H1 (cell line): ENCODE measurements around the gene TEKT1. TPM values are rescaled to one million over a fixed set of nuclear protein-coding genes. Genes with fewer than 3 reads are reported as not detected.

Experiments used
- CTCF ChIA-PET: fragments of 300-600 bp; sonication (Branson Sonifier 250); formaldehyde crosslinking; loops from one replicate; lab custom pipeline; 2021; ENCODE audit not compliant: partially characterized antibody; lab: Charles Lee
- POLR2A ChIA-PET: fragments of 300-600 bp; sonication (Branson Sonifier 250); formaldehyde crosslinking; loops from one replicate; lab custom pipeline; 2021; ENCODE audit warnings: inconsistent platforms; ENCODE audit not compliant: partially characterized antibody; lab: Charles Lee
- DNase-seq, 2 experiments: peaks; one replicate each; pipeline versions ENCODE4 v3.0.0 to v3.0.0-alpha.2; 2010 to 2022; ENCODE audit warnings: low spot score in 2 of 2, low read depth in 1 of 2, mixed read lengths in 1 of 2
- FAIRE-seq: peaks from 2 replicates; lab custom pipeline; 2011; peaks lifted over from hg19 to GRCh38; lab: Jason Lieb, UNC
- H2AFZ ChIP-seq: 2 replicates; pipeline ENCODE4 v1.8.1; 2012; ENCODE audit warnings: low read length, inconsistent platforms
- H2AK5ac ChIP-seq: 2 replicates; pipeline ENCODE4 v1.6.1; 2013; ENCODE audit warnings: low read depth, low read length
- H2BK120ac ChIP-seq: replicated peaks from 2 replicates; pipeline ENCODE3; 2013; ENCODE audit warnings: low read depth, low read length, inconsistent platforms
- H2BK12ac ChIP-seq: 2 replicates; pipeline ENCODE4 v1.6.1; 2013; ENCODE audit warnings: low read depth, low read length
- H2BK15ac ChIP-seq: 2 replicates; pipeline ENCODE4 v1.6.1; 2013; ENCODE audit warnings: low read length
- H2BK20ac ChIP-seq: 2 replicates; pipeline ENCODE4 v1.6.1; 2013; ENCODE audit warnings: low read length
- H2BK5ac ChIP-seq: 2 replicates; pipeline ENCODE4 v1.6.1; 2013; ENCODE audit warnings: low read depth, low read length
- H3K14ac ChIP-seq: 2 replicates; pipeline ENCODE4 v1.6.1; 2013; ENCODE audit warnings: inconsistent platforms; ENCODE audit not compliant: insufficient read length
- H3K18ac ChIP-seq: 2 replicates; pipeline ENCODE4 v1.6.1; 2013; ENCODE audit warnings: low read length; ENCODE audit errors: extremely low read depth
- H3K23ac ChIP-seq: 2 replicates; pipeline ENCODE4 v1.6.1; 2013; ENCODE audit warnings: inconsistent platforms; ENCODE audit not compliant: insufficient read length
- H3K23me2 ChIP-seq: 2 replicates; pipeline ENCODE4 v1.6.1; 2013; ENCODE audit warnings: low read depth, low read length
- H3K27ac ChIP-seq: 2 replicates; pipeline ENCODE4 v1.6.1; 2011; ENCODE audit warnings: low read depth, low read length, inconsistent platforms
- H3K27me3 ChIP-seq, 4 experiments: replicated peaks in 1 of 4; 1 replicate in 1 of 4; 2 replicates in 3 of 4; pipeline versions ENCODE4 v1.6.1 to v1.8.1; 2011 to 2013; ENCODE audit warnings: low read length in 3 of 4, mild to moderate bottlenecking in 3 of 4, inconsistent platforms in 2 of 4, mixed read lengths in 2 of 4, moderate library complexity in 1 of 4; ENCODE audit not compliant: control insufficient read depth in 3 of 4, insufficient read depth in 3 of 4; ENCODE audit errors: extremely low read depth in 1 of 4
- H3K36me3 ChIP-seq, 4 experiments: 2 replicates each; pipeline versions ENCODE4 v1.6.1 to v1.8.1; 2011 to 2013; ENCODE audit warnings: mild to moderate bottlenecking in 4 of 4, low read length in 3 of 4, moderate library complexity in 2 of 4, control low read depth in 1 of 4, inconsistent platforms in 1 of 4; ENCODE audit not compliant: insufficient read depth in 4 of 4, control insufficient read depth in 2 of 4
- H3K4ac ChIP-seq: replicated peaks from 2 replicates; pipeline ENCODE3; 2013; ENCODE audit warnings: low read length, low read depth, mixed read lengths, inconsistent platforms; ENCODE audit not compliant: insufficient read length
- H3K4me1 ChIP-seq, 4 experiments: replicated peaks in 1 of 4; 1 replicate in 1 of 4; 2 replicates in 3 of 4; pipeline versions ENCODE4 v1.6.1 to v1.8.1; 2011 to 2013; ENCODE audit warnings: low read length in 3 of 4, inconsistent platforms in 2 of 4, mixed read lengths in 1 of 4; ENCODE audit not compliant: insufficient read depth in 4 of 4, control insufficient read depth in 3 of 4
- H3K4me2 ChIP-seq, 2 experiments: 2 replicates each; pipeline versions ENCODE4 v1.6.1 to v1.8.1; 2011 to 2013; ENCODE audit warnings: low read depth in 2 of 2, low read length in 2 of 2, control low read depth in 1 of 2, inconsistent platforms in 1 of 2, mild to moderate bottlenecking in 1 of 2; ENCODE audit not compliant: insufficient read depth in 1 of 2
- H3K4me3 ChIP-seq, 4 experiments: fragments of 200-600, 300-600 bp in 1 of 4; sonication (generic), shearing (Covaris generic), sonication (Bioruptor Twin) in 1 of 4; 2 replicates each; pipeline versions ENCODE4 v1.5.1 to v1.8.1; 2011 to 2016; ENCODE audit warnings: low read length in 4 of 4, low read depth in 3 of 4, control low read depth in 2 of 4, inconsistent platforms in 2 of 4, mild to moderate bottlenecking in 2 of 4, mixed read lengths in 1 of 4, moderate library complexity in 1 of 4; ENCODE audit not compliant: insufficient read depth in 2 of 4; ENCODE audit errors: extremely low read depth in 1 of 4
- H3K56ac ChIP-seq: replicated peaks from 2 replicates; pipeline ENCODE3; 2013; ENCODE audit warnings: low read depth, mild to moderate bottlenecking, mixed read lengths, low read length, inconsistent platforms; ENCODE audit not compliant: insufficient read length
- H3K79me1 ChIP-seq: 2 replicates; pipeline ENCODE4 v1.6.1; 2013; ENCODE audit warnings: low read depth, low read length, control low read depth
- H3K79me2 ChIP-seq, 2 experiments: 2 replicates each; pipeline versions ENCODE4 v1.6.1 to v1.8.1; 2012 to 2013; ENCODE audit warnings: low read length in 2 of 2, mild to moderate bottlenecking in 2 of 2, inconsistent platforms in 1 of 2; ENCODE audit not compliant: insufficient read depth in 2 of 2, control insufficient read depth in 1 of 2
- H3K9ac ChIP-seq, 4 experiments: replicated peaks in 1 of 4; 1 replicate in 1 of 4; 2 replicates in 3 of 4; pipeline versions ENCODE4 v1.6.1 to v1.8.1; 2011 to 2013; ENCODE audit warnings: low read depth in 3 of 4, low read length in 3 of 4, control low read depth in 2 of 4, mild to moderate bottlenecking in 2 of 4, moderate library complexity in 2 of 4, inconsistent platforms in 1 of 4; ENCODE audit errors: extremely low read depth in 1 of 4
- H3K9me3 ChIP-seq, 2 experiments: 2 replicates each; pipeline versions ENCODE4 v1.6.1 to v1.8.1; 2012 to 2013; ENCODE audit warnings: mild to moderate bottlenecking in 2 of 2, moderate library complexity in 2 of 2, control low read depth in 1 of 2, inconsistent platforms in 1 of 2, low read depth in 1 of 2, low read length in 1 of 2, mixed read lengths in 1 of 2; ENCODE audit not compliant: insufficient read depth in 2 of 2
- H4K20me1 ChIP-seq, 2 experiments: replicated peaks in 1 of 2; 2 replicates each; pipeline versions ENCODE3 to v1.8.1; 2011 to 2013; ENCODE audit warnings: inconsistent platforms in 2 of 2, low read length in 2 of 2, mild to moderate bottlenecking in 1 of 2; ENCODE audit not compliant: insufficient read depth in 2 of 2, control insufficient read depth in 1 of 2
- H4K5ac ChIP-seq: 2 replicates; pipeline ENCODE4 v1.6.1; 2013; ENCODE audit warnings: low read length, low read depth, mixed read lengths, inconsistent platforms; ENCODE audit not compliant: insufficient read length
- H4K8ac ChIP-seq: 2 replicates; pipeline ENCODE4 v1.8.0; 2013; ENCODE audit warnings: mild to moderate bottlenecking, moderate library complexity, low read length, inconsistent platforms; ENCODE audit not compliant: insufficient read depth; ENCODE audit errors: extremely low read depth
- H4K91ac ChIP-seq: replicated peaks from 2 replicates; pipeline ENCODE3; 2013; ENCODE audit warnings: low read length, mixed read lengths, inconsistent platforms; ENCODE audit not compliant: insufficient read length
- E2F6 ChIP-seq: IDR thresholded peaks from 2 replicates; pipeline ENCODE4 v1.6.1; 2012; ENCODE audit warnings: inconsistent platforms
- WGBS, 2 experiments: shearing (Covaris generic) in 1 of 2; methylation state at CpG; one replicate each; pipeline versions ENCODE4 v1.1.6 to v1.1.7; 2013 to 2015; ENCODE audit warnings: low lambda C conversion rate in 2 of 2, mixed read lengths in 2 of 2, inconsistent platforms in 1 of 2, low coverage in 1 of 2, missing lambda C conversion rate in 1 of 2; ENCODE audit not compliant: insufficient replicate concordance in 2 of 2, insufficient coverage in 1 of 2, insufficient read length in 1 of 2; ENCODE audit errors: extremely low coverage in 1 of 2, missing lambda C conversion rate in 1 of 2; 5-methylcytosine and 5-hydroxymethylcytosine counted together
- polyA plus RNA-seq, 7 experiments: library from polyadenylated mRNA; depleted of rRNA in 3 of 7; stranded (reverse) in 5 of 7; unstranded in 2 of 7; fragments of >200 nt in 5 of 7; fragments of 200-250 nt in 2 of 7; gene quantifications; 1 replicate in 5 of 7; 2 replicates in 1 of 7; 4 replicates in 1 of 7; pipeline versions ENCODE4 v1.2.1 to v1.2.3, GENCODE V29; 2011 to 2013; ENCODE audit warnings: missing spikeins in 2 of 7, mixed read lengths in 2 of 7
- total RNA-seq: library from RNA; stranded (reverse); fragmentation: NEBNext Ultra II Directional; extraction: Animal tissue kit (Norgen Biotek cat#: 25700); gene quantifications from 2 replicates; pipeline ENCODE4 v1.2.1, GENCODE V29; 2021

Gene TEKT1
- total and polyA plus RNA-seq, 2 of the 8 experiments (the other 6 are each of a cell fraction or from before 2014, with no cell fraction given): not detected

GRCh38 chr17:6775871-6776405 lies 55.6 kb downstream of the TEKT1 start, which contains the start of gene FBXO39:
Gene FBXO39 (plus strand): TSS chr17:6776215. CDS start chr17:6779869, 3,654 bp downstream.
- Histone ChIP-seq H3K18ac (no peak within 1 kb of the TSS), H3K4me2 (peak within 1 kb of the TSS; percentile 56 to 89), H3K23ac (no peak within 1 kb of the TSS), H2BK15ac (no peak within 1 kb of the TSS), H3K56ac (no peak within 1 kb of the TSS), H2BK120ac (no peak within 1 kb of the TSS), H3K9me3 (peaks cover 0 to 3% of the 10 kb centered on the region in 2 experiments; a peak in 1 of 4 replicates), H4K20me1 (no peaks in the 10 kb centered on the region), H3K4me3 (peak within 1 kb of the TSS; percentile 29 to 66 (median 59)), H2AFZ (peak within 1 kb of the TSS; percentile 86), H3K27me3 (peaks cover 2 to 17% (median 13%) of the 10 kb centered on the region in 4 experiments), H4K5ac (no peak within 1 kb of the TSS), H3K36me3 (no peaks in the 10 kb centered on the region), H3K79me2 (no peaks in the 10 kb centered on the region), H3K14ac (no peak within 1 kb of the TSS), H2AK5ac (no peak within 1 kb of the TSS), H3K23me2 (peaks cover 7% of the 10 kb centered on the region; the same call in 1 of the 2 replicates), H3K9ac (peak within 1 kb of the TSS in 1 of 4 experiments; percentile 24; a peak in 2 of 7 replicates), H2BK12ac (no peak within 1 kb of the TSS), H3K27ac (no peak within 1 kb of the TSS), H2BK5ac (no peak within 1 kb of the TSS), H4K91ac (no peak within 1 kb of the TSS), H3K79me1 (no peaks in the 10 kb centered on the region; the same call in 1 of the 2 replicates), H3K4me1 (peaks cover 0 to 5% (median 0%) of the 10 kb centered on the region in 4 experiments; a peak in 2 of 7 replicates), H4K8ac (peak within 1 kb of the TSS; percentile 87), H3K4ac (no peak within 1 kb of the TSS), H2BK20ac (no peak within 1 kb of the TSS)
- DNase-seq (peak in 1 of 2 experiments; percentile 80), FAIRE-seq (no peak)
- WGBS, 2 experiments: 3% methylated on average over 41 of the region's 49 CpGs; no CpG with 5 or more reads in 1 of the 2 experiments
- ChIA-PET POLR2A (interaction anchor here (0.9 kb wide), 1 partner anchor 22 kb away, joined by 3 read pairs; no protein-coding TSS in a partner anchor), CTCF (interaction anchor here (0.7 to 2.7 kb wide), 4 partner anchors 65 to 135 kb away, joined by 3 to 11 read pairs (median 5); no protein-coding TSS in a partner anchor)
- peak; percentile 88 for TF ChIP-seq E2F6
